ENCODE data around the gene EWSR1.

DNA sequence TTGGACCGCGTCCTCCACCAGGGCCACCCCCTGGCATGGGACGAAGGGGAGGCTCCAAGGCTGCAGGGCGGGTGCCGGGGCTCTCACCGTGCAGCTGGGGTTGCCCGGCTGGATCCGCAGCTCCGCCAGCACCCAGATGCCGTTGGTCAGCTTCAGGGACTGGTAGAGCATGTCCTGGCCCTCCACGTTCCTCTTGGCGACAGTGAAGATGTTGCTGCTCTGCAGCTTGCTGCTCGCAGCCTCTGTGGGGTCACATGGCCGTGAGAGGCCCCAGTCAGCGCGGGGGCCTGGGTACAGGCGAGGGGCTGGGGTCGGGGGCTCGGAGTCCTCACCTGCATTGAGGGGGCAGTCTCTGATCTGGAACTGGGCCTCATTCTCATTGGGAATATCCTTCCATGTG is 62.2 kb downstream of the EWSR1 start:
- TF ChIP-seq POLR2A (IDR thresholded peaks at IDR 0.05; ENCODE audit: low read length): no peak
- TF ChIP-seq GATA1 (IDR thresholded peaks at IDR 0.05; ENCODE audit: low read depth, low read length): no peak

Data from erythroblast (primary cell).